ENCODE results near the gene CASP14. TPM values are rescaled to one million over a fixed set of nuclear protein-coding genes. Genes with fewer than 3 reads are reported as not detected.
"Not testable (repeated sequence)": the region's sequence is repeated elsewhere in the genome, so short reads cannot be mapped to it uniquely, and the experiment has no call there.

Gene CASP14
- total RNA-seq, 1 donor from 2014 or later = 0.10 TPM

- DNase-seq = no peak
These were observed 23.8 kb downstream of the CASP14 start for GRCh38 chr19:15072930-15073647.

GRCh38 chr19:15074371-15074770 lies 25.1 kb downstream of the CASP14 start:
- DNase-seq = no peak

- no peak for DNase-seq
These were observed 26.5 kb downstream of the CASP14 start for GRCh38 chr19:15075806-15076205.

GRCh38 chr19:15080002-15080401 lies 30.7 kb downstream of the CASP14 start:
- DNase-seq = not testable (repeated sequence)

- no peak for DNase-seq
These were observed 32.6 kb downstream of the CASP14 start, which contains the start of gene OR1I1 for GRCh38 chr19:15081911-15082310. Gene OR1I1, plus strand, starts transcription at chr19:15082211. Its CDS starts 4,855 bp downstream, at chr19:15087066.

GRCh38 chr19:15087182-15087581 lies 37.9 kb downstream of the CASP14 start:
- DNase-seq = no peak

GRCh38 chr19:15091918-15092753 lies 42.9 kb downstream of the CASP14 start:
- peak; percentile 88 for DNase-seq

GRCh38 chr19:15093001-15093400 lies 43.7 kb downstream of the CASP14 start:
- no peak for DNase-seq

- DNase-seq = no peak
These were observed 46.9 kb downstream of the CASP14 start for GRCh38 chr19:15096223-15096622.

GRCh38 chr19:15097980-15098379 lies 48.7 kb downstream of the CASP14 start:
- DNase-seq = not testable (repeated sequence)

GRCh38 chr19:15098460-15098859 lies 49.2 kb downstream of the CASP14 start:
- DNase-seq = no peak

GRCh38 chr19:15099017-15099582 lies 49.8 kb downstream of the CASP14 start:
- no peak for DNase-seq

GRCh38 chr19:15101479-15102082 lies 52.3 kb downstream of the CASP14 start:
- DNase-seq = peak; percentile 31

- no peak for DNase-seq
These were observed 54.7 kb downstream of the CASP14 start for GRCh38 chr19:15104003-15104402.

- DNase-seq = no peak
These were observed 55.1 kb downstream of the CASP14 start for GRCh38 chr19:15104411-15104810.

GRCh38 chr19:15105044-15105443 lies 55.8 kb downstream of the CASP14 start:
- no peak for DNase-seq

GRCh38 chr19:15107061-15108010 lies 58.1 kb downstream of the CASP14 start, which contains the start of gene SYDE1:
Gene SYDE1, plus strand, starts transcription at chr19:15107401. Its CDS starts 33 bp downstream, at chr19:15107434.
- peak; percentile 87 for DNase-seq

All from tongue (tissue), 2 donors.